ENCODE measurements around the gene CDH5. TPM values are rescaled to one million over a fixed set of nuclear protein-coding genes. Genes with fewer than 3 reads are reported as not detected.

Gene CDH5
- total and polyA plus RNA-seq, 2 of the 8 experiments (the other 6 are each of a cell fraction or from before 2014, with no cell fraction given), result 0.32 TPM

- TF ChIP-seq RFX5 (IDR thresholded peaks at IDR 0.05; ENCODE audit: borderline replicate concordance, low read depth, low read length), result no peak
- TF ChIP-seq SP1 (IDR thresholded peaks at IDR 0.05; ENCODE audit: low read depth, low read length), result 0 out of 2 replicates have a peak, but pooled peaks have one; percentile 26
- peak; percentile 89 for TF ChIP-seq TEAD4 (IDR thresholded peaks at IDR 0.05; ENCODE audit: low read depth, low read length)
- TF ChIP-seq BACH1 (IDR thresholded peaks at IDR 0.05; ENCODE audit: low read length), result no peak
- no peak for TF ChIP-seq ATF3 (IDR thresholded peaks at IDR 0.05; ENCODE audit: insufficient read depth, low read depth, low read length)
- no peak for TF ChIP-seq NRF1 (IDR thresholded peaks at IDR 0.05; ENCODE audit: low read depth, low read length)
- TF ChIP-seq CHD1 (IDR thresholded peaks at IDR 0.05; ENCODE audit: low read depth, low read length), result no peak
- TF ChIP-seq CEBPB (IDR thresholded peaks at IDR 0.05; ENCODE audit: low read depth, low read length), result peak; percentile 96
- TF ChIP-seq CTBP2 (IDR thresholded peaks at IDR 0.05; ENCODE audit: borderline replicate concordance, insufficient read depth, insufficient read length, low read length), result no peak
- TF ChIP-seq EGR1 (IDR thresholded peaks at IDR 0.05; ENCODE audit: borderline replicate concordance, low read depth, low read length), result no peak
- TF ChIP-seq KDM5A (IDR thresholded peaks at IDR 0.05; ENCODE audit: low read length), result no peak
- TF ChIP-seq RXRA (IDR thresholded peaks at IDR 0.05; ENCODE audit: insufficient read depth, low read depth, low read length), result no peak
- no peak for TF ChIP-seq CBX5 (IDR thresholded peaks at IDR 0.05; ENCODE audit: low read depth, low read length)
- TF ChIP-seq EZH2 (IDR thresholded peaks at IDR 0.05; ENCODE audit: low read depth, low read length, severe bottlenecking), result no peak
- no peak for TF ChIP-seq BCL11A (IDR thresholded peaks at IDR 0.05; ENCODE audit: low read depth in 2 of 2, low read length in 2 of 2)
- no peak for TF ChIP-seq NANOG (IDR thresholded peaks at IDR 0.05; ENCODE audit: insufficient read depth, low read depth, low read length, poor library complexity, severe bottlenecking)
- no peak for TF ChIP-seq JUND (IDR thresholded peaks at IDR 0.05; ENCODE audit: low read length)
- no peak for TF ChIP-seq CREB1 (IDR thresholded peaks at IDR 0.05)
- TF ChIP-seq MAX (IDR thresholded peaks at IDR 0.05), result peak; percentile 30; the same call in 1 of the 2 replicates
- no peak for TF ChIP-seq SRF (IDR thresholded peaks at IDR 0.05; ENCODE audit: low read depth, low read length)
- TF ChIP-seq RBBP5 (IDR thresholded peaks at IDR 0.05; ENCODE audit: borderline replicate concordance, low read depth, low read length), result no peak
- no peak for TF ChIP-seq SIX5 (IDR thresholded peaks at IDR 0.05; ENCODE audit: low read depth, low read length)
- no peak for TF ChIP-seq PHF8 (conservative IDR thresholded peaks at IDR 0.05; ENCODE audit: low read depth, low read length)
Observed at GRCh38 chr16:66434619-66435430, 68.3 kb downstream of the CDH5 start (continued).
